ENCODE data around the gene PSG11. TPM values are rescaled to one million over a fixed set of nuclear protein-coding genes. Genes with fewer than 3 reads are reported as not detected.
"Not testable (repeated sequence)": the region's sequence is repeated elsewhere in the genome, so short reads cannot be mapped to it uniquely, and the experiment has no call there.

The PSG11 gene
- total and polyA plus RNA-seq, 2 of the 13 experiments (the other 11 are each of a cell fraction or from before 2014, with no cell fraction given) = not detected

- POLR2A ChIA-PET; CTCF ChIA-PET (ENCODE audit: low intra/inter-chr PET ratio, low total read pairs); ATAC-seq; H3K9ac ChIP-seq (ENCODE audit: insufficient read depth, low read depth, low read length); H3K36me3 ChIP-seq (replicated peaks in 1 of 2; ENCODE audit: control insufficient read depth in 1 of 2, insufficient read depth in 2 of 2, low read length in 2 of 2); in situ Hi-C loops (cut with HindIII; ENCODE audit: extremely low pct_ligation_motif_present, low pct_unique_long_range_greater_than_20kb); H2AFZ ChIP-seq (ENCODE audit: low read length); H3K4me3 ChIP-seq (replicated peaks in 1 of 3; ENCODE audit: insufficient read depth in 1 of 3, low read depth in 2 of 3, low read length in 3 of 3); H4K20me1 ChIP-seq (ENCODE audit: insufficient read depth, low read length); H3K4me1 ChIP-seq (ENCODE audit: insufficient read depth, low read length); H3K9me3 ChIP-seq (ENCODE audit: low read length); H3K27ac ChIP-seq (ENCODE audit: extremely low read length, insufficient read depth, low read length); BruUV-seq (replicated peaks); H3K4me2 ChIP-seq (ENCODE audit: low read depth, low read length); DNase-seq (ENCODE audit: low spot score); FAIRE-seq; H3K27me3 ChIP-seq (ENCODE audit: control insufficient read depth in 1 of 2, insufficient read depth in 2 of 2, low read length in 2 of 2); H3K79me2 ChIP-seq (ENCODE audit: insufficient read depth, low read length); intact Hi-C loops (cut with micrococcal nuclease; ENCODE audit: unreplicated experiment): not testable (repeated sequence)
- TF ChIP-seq STAG1 (CRISPR knock-in tag; IDR thresholded peaks at IDR 0.05) = 0 out of 2 replicates have a peak, but pooled peaks have one; percentile 12
Measured at GRCh38 chr19:43019588-43019987, 6.7 kb downstream of the PSG11 start.

GRCh38 chr19:43005841-43006240, 20.4 kb downstream of the PSG11 start:
- H3K4me1 ChIP-seq (ENCODE audit: insufficient read depth, low read length); H3K4me3 ChIP-seq (replicated peaks in 1 of 3; ENCODE audit: insufficient read depth in 1 of 3, low read depth in 2 of 3, low read length in 3 of 3); in situ Hi-C loops (cut with HindIII; ENCODE audit: extremely low pct_ligation_motif_present, low pct_unique_long_range_greater_than_20kb); H2AFZ ChIP-seq (ENCODE audit: low read length); POLR2A ChIA-PET; H3K9me3 ChIP-seq (ENCODE audit: low read length); H3K4me2 ChIP-seq (ENCODE audit: low read depth, low read length); H3K9ac ChIP-seq (ENCODE audit: insufficient read depth, low read depth, low read length); ATAC-seq; CTCF ChIA-PET (ENCODE audit: low intra/inter-chr PET ratio, low total read pairs); H3K27me3 ChIP-seq (ENCODE audit: control insufficient read depth in 1 of 2, insufficient read depth in 2 of 2, low read length in 2 of 2); H3K36me3 ChIP-seq (replicated peaks in 1 of 2; ENCODE audit: control insufficient read depth in 1 of 2, insufficient read depth in 2 of 2, low read length in 2 of 2); FAIRE-seq; DNase-seq (ENCODE audit: low spot score); H4K20me1 ChIP-seq (ENCODE audit: insufficient read depth, low read length); H3K27ac ChIP-seq (ENCODE audit: extremely low read length, insufficient read depth, low read length); H3K79me2 ChIP-seq (ENCODE audit: insufficient read depth, low read length); intact Hi-C loops (cut with micrococcal nuclease; ENCODE audit: unreplicated experiment); BruUV-seq (replicated peaks): not testable (repeated sequence)
- WGBS (ENCODE audit: low lambda C conversion rate) = 15% methylated on average over 4 of the region's 4 CpGs

GRCh38 chr19:43004846-43005245, 21.4 kb downstream of the PSG11 start:
- ATAC-seq; in situ Hi-C loops (cut with HindIII; ENCODE audit: extremely low pct_ligation_motif_present, low pct_unique_long_range_greater_than_20kb); H3K36me3 ChIP-seq (replicated peaks in 1 of 2; ENCODE audit: control insufficient read depth in 1 of 2, insufficient read depth in 2 of 2, low read length in 2 of 2); H3K27ac ChIP-seq (ENCODE audit: extremely low read length, insufficient read depth, low read length); H3K79me2 ChIP-seq (ENCODE audit: insufficient read depth, low read length); H2AFZ ChIP-seq (ENCODE audit: low read length); H3K4me3 ChIP-seq (replicated peaks in 1 of 3; ENCODE audit: insufficient read depth in 1 of 3, low read depth in 2 of 3, low read length in 3 of 3); intact Hi-C loops (cut with micrococcal nuclease; ENCODE audit: unreplicated experiment); H3K4me1 ChIP-seq (ENCODE audit: insufficient read depth, low read length); H3K4me2 ChIP-seq (ENCODE audit: low read depth, low read length); DNase-seq (ENCODE audit: low spot score); H4K20me1 ChIP-seq (ENCODE audit: insufficient read depth, low read length); H3K27me3 ChIP-seq (ENCODE audit: control insufficient read depth in 1 of 2, insufficient read depth in 2 of 2, low read length in 2 of 2); POLR2A ChIA-PET; H3K9me3 ChIP-seq (ENCODE audit: low read length); H3K9ac ChIP-seq (ENCODE audit: insufficient read depth, low read depth, low read length); CTCF ChIA-PET (ENCODE audit: low intra/inter-chr PET ratio, low total read pairs); BruUV-seq (replicated peaks); FAIRE-seq: not testable (repeated sequence)
- WGBS (ENCODE audit: low lambda C conversion rate) = 14% methylated on average over 3 of the region's 4 CpGs

- H3K9ac ChIP-seq (ENCODE audit: insufficient read depth, low read depth, low read length); DNase-seq (ENCODE audit: low spot score); FAIRE-seq; POLR2A ChIA-PET; H2AFZ ChIP-seq (ENCODE audit: low read length); H3K4me1 ChIP-seq (ENCODE audit: insufficient read depth, low read length); ATAC-seq; BruUV-seq (replicated peaks); intact Hi-C loops (cut with micrococcal nuclease; ENCODE audit: unreplicated experiment); H3K4me2 ChIP-seq (ENCODE audit: low read depth, low read length); in situ Hi-C loops (cut with HindIII; ENCODE audit: extremely low pct_ligation_motif_present, low pct_unique_long_range_greater_than_20kb); H3K9me3 ChIP-seq (ENCODE audit: low read length); H4K20me1 ChIP-seq (ENCODE audit: insufficient read depth, low read length); H3K79me2 ChIP-seq (ENCODE audit: insufficient read depth, low read length); H3K4me3 ChIP-seq (replicated peaks in 1 of 3; ENCODE audit: insufficient read depth in 1 of 3, low read depth in 2 of 3, low read length in 3 of 3); H3K36me3 ChIP-seq (replicated peaks in 1 of 2; ENCODE audit: control insufficient read depth in 1 of 2, insufficient read depth in 2 of 2, low read length in 2 of 2); CTCF ChIA-PET (ENCODE audit: low intra/inter-chr PET ratio, low total read pairs); H3K27ac ChIP-seq (ENCODE audit: extremely low read length, insufficient read depth, low read length); H3K27me3 ChIP-seq (ENCODE audit: control insufficient read depth in 1 of 2, insufficient read depth in 2 of 2, low read length in 2 of 2): not testable (repeated sequence)
- WGBS (ENCODE audit: low lambda C conversion rate) = no CpG with 5 or more reads among the region's 1 CpG
Measured at GRCh38 chr19:43003634-43004033, 22.6 kb downstream of the PSG11 start.

Data from HepG2 (cell line).